Thymus (tissue), 14 donors: ENCODE measurements around the gene RAET1E. TPM values are rescaled to one million over a fixed set of nuclear protein-coding genes. Genes with fewer than 3 reads are reported as not detected.
"Not testable (repeated sequence)": the region's sequence is repeated elsewhere in the genome, so short reads cannot be mapped to it uniquely, and the experiment has no call there.

Experiments
- DNase-seq, 9 donors: peaks; one replicate each; pipeline ENCODE4 v3.0.0-alpha.2; 2013; ENCODE audit warnings: low spot score in 9 of 9, low read depth in 6 of 9, missing footprints in 1 of 9
- H3K27ac ChIP-seq, 2 donors: one replicate each; pipeline ENCODE4 v1.5.1; 2013; ENCODE audit warnings: control low read depth in 1 of 2, low read depth in 1 of 2, low read length in 1 of 2, mild to moderate bottlenecking in 1 of 2, moderate library complexity in 1 of 2
- H3K27me3 ChIP-seq, 2 donors: one replicate each; pipeline ENCODE4 v1.5.1; 2013; ENCODE audit warnings: low read length in 1 of 2; ENCODE audit not compliant: control insufficient read depth in 2 of 2, insufficient read depth in 1 of 2
- H3K36me3 ChIP-seq, 2 donors: one replicate each; pipeline ENCODE4 v1.5.1; 2013; ENCODE audit warnings: low read length in 1 of 2, mild to moderate bottlenecking in 1 of 2, moderate library complexity in 1 of 2; ENCODE audit not compliant: control insufficient read depth in 2 of 2, insufficient read depth in 2 of 2
- H3K4me1 ChIP-seq, 2 donors: one replicate each; pipeline ENCODE4 v1.5.1; 2013; ENCODE audit warnings: low read length in 2 of 2; ENCODE audit not compliant: control insufficient read depth in 2 of 2, insufficient read depth in 2 of 2
- H3K4me3 ChIP-seq, 2 donors: one replicate each; pipeline ENCODE4 v1.5.1; 2013; ENCODE audit warnings: low read length in 2 of 2, control low read depth in 1 of 2, mild to moderate bottlenecking in 1 of 2
- H3K9me3 ChIP-seq, 2 donors: one replicate each; pipeline ENCODE4 v1.5.1; 2013; ENCODE audit warnings: low read length in 1 of 2, mild to moderate bottlenecking in 1 of 2; ENCODE audit not compliant: control insufficient read depth in 2 of 2, insufficient read depth in 1 of 2
- WGBS: extraction: QIAGEN DNeasy Blood & Tissue Kit; methylation state at CpG from one replicate; pipeline ENCODE4 v1.1.7; 2013; 5-methylcytosine and 5-hydroxymethylcytosine counted together
- long read RNA-seq, 10 donors: transcript quantifications; one replicate each; lab custom pipeline, GENCODE V29; 2026
- polyA plus RNA-seq: library from polyadenylated mRNA; stranded (reverse); fragments of 200-250 nt; gene quantifications from one replicate; pipeline ENCODE4 v1.2.3, GENCODE V29; 2013
- total RNA-seq: library from RNA; stranded (reverse); fragments of 120-200 nt; gene quantifications from one replicate; pipeline ENCODE4 v1.2.4, GENCODE V29; 2013
- donor health status: healthy.

RAET1E gene
- total RNA-seq (0.05 TPM), polyA plus RNA-seq (0.59 TPM)
- long read RNA-seq, donor 1 = 0 reads
- long read RNA-seq, donor 2 = 0 reads
- long read RNA-seq, donor 3 = 0 reads
- long read RNA-seq, donor 4 = 0 reads
- long read RNA-seq, donor 5, partial matches to known transcripts = 0 of 1 reads
- long read RNA-seq, donor 5, other reads (novel, unspliced or antisense) = 0 of 1 reads
- long read RNA-seq, donor 6 = 0 reads
- long read RNA-seq, donor 7 = 0 reads
- long read RNA-seq, donor 8 = 0 reads
- long read RNA-seq, donor 9 = 0 reads
- long read RNA-seq, donor 10 = 0 reads

GRCh38 chr6:149897855-149898744, at the start of gene RAET1E:
TSS of gene RAET1E (minus strand) at chr6:149898113. CDS start at chr6:149890901, 7,212 bp downstream.
- Histone ChIP-seq H3K9me3 (no peaks in the 10 kb centered on the region), H3K4me1 (no peaks in the 10 kb centered on the region), H3K36me3 (no peaks in the 10 kb centered on the region), H3K27me3 (peaks cover 0 to 3% of the 10 kb centered on the region in 2 donors), H3K27ac (no peak within 1 kb of the TSS), H3K4me3 (no peak within 1 kb of the TSS)
- WGBS = 95% methylated on average over 17 of the region's 17 CpGs
- no peak for DNase-seq

GRCh38 chr6:149947533-149947932, 49.6 kb upstream of the RAET1E start:
- H3K27me3 ChIP-seq = peaks cover 15 to 61% of the 10 kb centered on the region in 2 donors
- not testable (repeated sequence) for H3K4me1 ChIP-seq, H3K36me3 ChIP-seq, H3K4me3 ChIP-seq, DNase-seq, H3K9me3 ChIP-seq, H3K27ac ChIP-seq
- no CpG with 5 or more reads among the region's 1 CpG for WGBS

GRCh38 chr6:149946631-149947030, 48.7 kb upstream of the RAET1E start:
- not testable (repeated sequence) for DNase-seq, H3K9me3 ChIP-seq, H3K27ac ChIP-seq, H3K4me1 ChIP-seq, H3K4me3 ChIP-seq, H3K36me3 ChIP-seq
- peaks cover 9 to 61% of the 10 kb centered on the region in 2 donors for H3K27me3 ChIP-seq
- 63% methylated on average over 7 of the region's 7 CpGs for WGBS

GRCh38 chr6:149945276-149945675, 47.4 kb upstream of the RAET1E start:
- 85% methylated on average over 5 of the region's 6 CpGs for WGBS
- DNase-seq, H3K4me3 ChIP-seq, H3K27ac ChIP-seq, H3K36me3 ChIP-seq, H3K9me3 ChIP-seq: not testable (repeated sequence)
- H3K4me1 ChIP-seq = peaks cover 8 to 16% of the 10 kb centered on the region in 2 donors
- peaks cover 18 to 61% of the 10 kb centered on the region in 2 donors for H3K27me3 ChIP-seq

GRCh38 chr6:149943321-149943720, 45.4 kb upstream of the RAET1E start:
- Histone ChIP-seq H3K27me3 (peaks cover 37 to 63% of the 10 kb centered on the region in 2 donors), H3K4me1 (peaks cover 11 to 25% of the 10 kb centered on the region in 2 donors)
- H3K9me3 ChIP-seq, DNase-seq, H3K4me3 ChIP-seq, H3K27ac ChIP-seq, H3K36me3 ChIP-seq: not testable (repeated sequence)
- 85% methylated on average over 5 of the region's 5 CpGs for WGBS

- no peak for DNase-seq
- Histone ChIP-seq H3K27ac (no peak overlapping the region), H3K4me3 (peak overlapping the region; percentile 55 to 67), H3K9me3 (peaks cover 0 to 8% of the 10 kb centered on the region in 2 donors), H3K4me1 (peaks cover 12 to 29% of the 10 kb centered on the region in 2 donors), H3K36me3 (no peaks in the 10 kb centered on the region), H3K27me3 (peaks cover 41 to 66% of the 10 kb centered on the region in 2 donors)
- WGBS = 29% methylated on average over 13 of the region's 13 CpGs
Measured at GRCh38 chr6:149942461-149942829, 44.5 kb upstream of the RAET1E start.

GRCh38 chr6:149941583-149942460, 43.9 kb upstream of the RAET1E start, which contains the start of gene ULBP2:
TSS of gene ULBP2 (plus strand) at chr6:149942014. CDS start at chr6:149942073, 59 bp downstream.
- no peaks in the 10 kb centered on the region for H3K36me3 ChIP-seq
- peak within 1 kb of the TSS; percentile 55 to 67 for H3K4me3 ChIP-seq
- H3K4me1 ChIP-seq = peaks cover 12 to 29% of the 10 kb centered on the region in 2 donors
- H3K27me3 ChIP-seq = peaks cover 43 to 71% of the 10 kb centered on the region in 2 donors
- WGBS = under 1% methylated on average over 62 of the region's 62 CpGs
- DNase-seq = peak; percentile 62 to 92 (median 78)
- peaks cover 0 to 8% of the 10 kb centered on the region in 2 donors for H3K9me3 ChIP-seq
- H3K27ac ChIP-seq = no peak within 1 kb of the TSS

GRCh38 chr6:149940672-149940982, 42.7 kb upstream of the RAET1E start:
- Histone ChIP-seq H3K4me1 (peaks cover 12 to 29% of the 10 kb centered on the region in 2 donors), H3K27ac (no peak overlapping the region), H3K4me3 (no peak overlapping the region), H3K36me3 (no peaks in the 10 kb centered on the region), H3K27me3 (peaks cover 55 to 78% of the 10 kb centered on the region in 2 donors), H3K9me3 (peaks cover 0 to 8% of the 10 kb centered on the region in 2 donors)
- 27% methylated on average over 6 of the region's 6 CpGs for WGBS
- DNase-seq = no peak
